Left hindlimb (tissue), 1 donor: ENCODE results near the gene PIK3R1.
A peak's percentile ranks its signal among the peaks of the same experiment; 100 is the strongest.

ENCODE experiments used
- DNase-seq: peaks from one replicate; pipeline ENCODE4 v3.0.0-alpha.2; 2018

Gene PIK3R1

DNA sequence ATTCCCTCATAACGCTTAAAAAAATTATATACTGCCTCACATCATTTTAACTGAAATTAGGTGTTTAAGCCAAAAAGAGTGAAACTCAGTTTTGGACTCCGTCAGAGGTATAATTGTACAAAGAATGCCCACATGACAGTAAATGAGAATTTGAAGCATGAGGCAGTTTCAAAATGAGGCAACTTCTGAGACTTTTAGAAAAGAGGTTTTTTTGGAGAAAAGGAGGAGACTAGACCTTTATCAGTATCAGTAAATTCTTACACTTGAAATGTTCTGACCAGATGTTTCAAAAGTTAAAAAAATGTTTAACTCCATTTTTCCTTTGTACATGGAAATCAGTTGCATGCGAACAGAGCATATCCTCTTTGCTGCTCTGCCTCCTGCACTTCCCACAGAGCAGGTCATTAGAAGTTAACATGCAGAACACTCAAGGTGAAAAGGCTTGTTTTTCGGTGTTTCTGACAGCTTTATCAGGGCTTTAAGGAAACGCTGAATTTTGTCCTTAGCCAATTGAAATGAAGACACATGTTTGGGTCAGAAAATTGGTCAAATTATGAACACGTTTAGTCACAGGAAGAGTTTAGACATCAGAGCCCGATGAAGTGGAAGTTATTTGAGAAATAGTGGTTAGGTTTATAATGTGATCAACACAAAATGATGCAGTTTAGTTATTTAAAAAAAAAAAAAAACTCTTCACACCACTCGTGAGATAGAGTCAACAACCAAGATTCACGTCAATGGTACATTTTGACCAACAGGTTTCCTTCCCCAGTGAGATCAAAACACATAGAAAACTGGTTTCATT is 59.5 kb downstream of the PIK3R1 start:
- DNase-seq, result no peak

DNA sequence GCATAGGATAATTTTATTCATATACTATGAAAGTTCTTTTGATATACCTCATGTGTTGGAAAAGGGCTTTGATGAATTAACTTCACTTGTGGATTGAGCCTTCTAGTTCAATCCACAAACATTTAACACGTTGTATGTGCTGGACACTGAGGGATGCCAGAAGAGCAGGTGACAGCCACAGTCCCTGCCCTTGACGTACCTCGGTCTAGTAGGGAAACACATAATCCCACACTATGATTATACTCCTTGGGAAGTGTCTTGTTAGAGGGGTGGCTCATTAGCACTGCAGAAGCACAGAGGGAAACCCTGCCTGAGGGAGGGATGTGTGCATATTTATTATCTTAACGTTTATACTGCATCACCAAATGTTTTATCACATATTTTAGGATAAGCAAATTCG is 61.2 kb downstream of the PIK3R1 start:
- DNase-seq, result no peak

DNA sequence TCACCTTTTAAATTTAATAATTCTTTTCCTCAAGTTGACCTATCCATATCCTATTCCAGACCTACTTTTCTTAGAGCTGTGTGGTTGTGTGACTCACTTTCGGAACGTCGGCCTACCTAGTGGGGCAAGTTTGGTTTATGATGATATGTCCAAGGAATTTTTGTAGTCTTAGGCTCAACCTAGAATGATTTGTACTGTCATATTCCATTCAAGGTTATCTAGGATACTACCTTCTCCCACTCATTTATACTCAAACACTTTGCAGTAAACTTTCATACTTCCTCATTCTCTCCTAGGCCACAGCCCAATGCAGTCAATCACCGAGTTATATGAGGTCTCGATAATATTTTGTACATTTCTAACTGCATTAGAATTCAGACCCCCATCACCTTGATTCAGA is 61.9 kb downstream of the PIK3R1 start:
- no peak for DNase-seq

DNA sequence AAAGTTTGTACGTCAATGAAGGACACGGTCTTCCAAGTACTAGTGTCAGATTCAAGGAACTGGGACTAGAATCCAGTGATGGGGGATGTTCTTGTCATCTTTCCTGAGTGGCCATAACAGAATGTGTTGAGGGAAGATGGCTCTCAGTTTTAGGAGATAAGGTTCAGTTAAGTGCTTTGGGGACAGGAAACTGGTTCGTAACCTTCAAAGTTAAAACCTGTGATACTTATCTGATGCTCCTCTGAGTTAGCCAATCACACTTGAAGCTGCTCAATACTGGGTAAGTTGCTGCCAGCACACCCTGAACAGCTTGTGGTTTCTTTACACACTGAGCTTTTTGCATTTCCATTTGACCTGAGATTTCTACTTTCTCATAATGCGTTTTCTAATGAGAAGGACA is 64.4 kb downstream of the PIK3R1 start:
- DNase-seq, result no peak

DNA sequence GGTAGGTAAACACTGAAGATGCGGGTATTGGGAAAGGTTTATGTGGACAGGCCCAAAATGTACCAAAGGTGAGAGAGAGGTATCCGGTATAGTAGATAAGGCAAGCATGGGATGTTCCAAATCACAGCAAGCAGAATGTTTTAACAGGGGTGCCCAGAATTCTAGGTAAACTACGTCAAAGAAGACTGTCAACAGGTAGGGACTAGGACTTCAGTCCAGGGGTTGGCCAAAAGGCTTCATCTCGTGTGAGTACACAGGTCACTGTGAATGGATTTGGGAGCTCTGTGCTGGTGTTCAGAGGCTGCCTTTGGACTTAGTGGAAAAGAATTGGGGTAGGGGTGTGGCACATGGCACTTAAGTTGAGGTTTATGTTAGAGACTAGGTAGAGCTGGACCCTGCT is 66.4 kb downstream of the PIK3R1 start:
- DNase-seq, result no peak

DNA sequence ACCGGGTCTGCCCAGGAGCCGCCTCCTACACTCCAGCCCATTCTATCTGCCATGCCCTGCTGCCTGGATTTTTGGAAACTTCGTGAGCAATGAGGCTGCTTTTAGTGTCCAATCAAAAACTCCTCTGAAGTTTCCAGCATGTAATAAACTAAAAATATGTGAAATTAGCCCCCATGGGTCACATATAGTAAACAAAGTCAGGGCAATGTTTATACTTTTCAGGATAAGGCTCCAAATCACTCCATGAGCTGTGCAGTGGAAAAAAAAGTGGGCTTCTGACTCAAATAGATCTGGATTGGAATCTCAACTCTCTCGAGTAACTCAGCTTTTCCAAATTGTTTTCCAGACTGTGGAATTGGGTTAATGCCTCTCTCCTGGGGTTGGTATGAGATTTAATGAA is 68.2 kb downstream of the PIK3R1 start:
- DNase-seq, result no peak

DNA sequence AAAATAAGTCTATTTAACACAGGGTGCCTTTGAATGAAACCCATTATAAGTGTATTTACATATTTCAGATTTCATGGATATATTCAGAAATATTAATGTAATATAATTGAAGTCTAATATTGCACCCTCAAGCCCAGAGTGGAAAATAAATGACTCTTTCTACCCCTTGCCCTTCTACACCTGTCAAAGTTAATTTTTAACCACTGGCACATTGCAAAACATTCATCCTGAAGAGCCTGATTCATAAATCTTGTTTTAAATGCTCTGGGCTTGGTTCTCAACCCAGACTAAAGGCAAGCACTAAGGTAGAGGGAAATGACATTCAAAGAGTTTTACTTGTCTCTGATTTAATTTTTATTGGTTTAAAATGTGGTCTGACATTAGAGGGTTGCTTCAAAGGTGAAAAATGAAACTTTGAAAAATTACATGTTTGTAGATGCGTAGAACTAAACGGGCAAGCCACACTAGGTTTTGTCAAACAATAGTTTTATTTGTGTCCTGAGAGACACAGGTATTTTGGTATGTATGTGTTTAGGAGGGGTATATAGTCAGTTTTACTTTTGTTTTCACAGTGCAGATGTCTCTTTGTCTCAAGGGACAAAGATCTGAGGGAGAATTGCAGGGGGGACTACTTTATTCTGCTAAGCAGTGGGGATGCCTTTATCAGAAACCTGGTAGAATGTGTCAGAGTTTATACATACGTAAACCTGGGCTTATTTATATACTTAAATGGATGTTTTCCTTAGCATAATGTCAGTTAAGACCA is 69.7 kb downstream of the PIK3R1 start:
- DNase-seq, result no peak

DNA sequence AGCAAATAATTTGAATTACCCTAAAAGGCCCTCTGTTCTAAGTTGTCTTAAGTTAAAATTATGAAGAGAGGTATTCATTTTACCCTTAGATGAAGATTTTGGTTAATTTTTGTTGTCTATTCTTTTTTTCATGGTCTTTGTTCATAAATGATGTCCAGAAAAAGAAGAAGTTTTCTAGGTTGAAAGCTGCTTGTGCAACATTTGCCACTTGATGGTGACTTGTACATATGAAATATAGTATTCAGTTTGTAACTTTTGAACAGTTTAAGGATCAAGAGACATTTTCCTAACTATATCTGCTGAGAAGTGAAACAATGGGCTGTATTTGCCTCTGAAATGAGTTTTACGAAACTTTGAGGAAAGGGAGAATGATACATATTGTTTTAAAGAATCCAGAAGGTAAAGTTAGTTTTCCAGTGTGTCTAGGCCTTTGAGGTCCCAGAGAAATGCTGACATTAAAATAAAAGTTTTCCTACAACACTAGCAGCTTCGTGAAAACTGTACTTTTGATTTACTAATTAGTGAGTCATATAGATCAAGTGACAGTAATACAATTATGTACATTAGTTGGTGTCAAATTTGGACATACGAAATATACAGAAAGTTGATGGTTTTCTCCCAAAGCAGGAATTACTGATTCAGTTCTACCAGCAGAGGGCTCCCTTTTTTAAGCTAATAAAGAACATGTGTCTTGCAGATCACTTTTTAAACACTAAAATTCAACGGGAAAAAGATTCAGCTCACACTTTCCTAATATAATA is 70.5 kb downstream of the PIK3R1 start:
- DNase-seq, result no peak

DNA sequence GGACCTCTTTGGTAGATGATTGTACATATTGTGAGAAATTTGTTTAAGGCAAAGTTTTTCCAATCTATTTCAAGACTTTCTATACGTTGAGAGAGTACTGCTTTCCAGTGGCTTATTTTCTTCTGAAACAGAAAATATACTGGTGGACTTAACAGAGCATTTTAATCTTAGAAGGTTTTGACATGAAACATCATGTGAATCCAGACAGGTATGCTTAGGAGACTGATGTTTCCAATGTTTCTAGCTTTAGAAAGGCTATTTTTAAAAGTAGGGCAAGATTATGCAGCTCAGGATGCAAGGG is 71.0 kb downstream of the PIK3R1 start:
- no peak for DNase-seq

DNA sequence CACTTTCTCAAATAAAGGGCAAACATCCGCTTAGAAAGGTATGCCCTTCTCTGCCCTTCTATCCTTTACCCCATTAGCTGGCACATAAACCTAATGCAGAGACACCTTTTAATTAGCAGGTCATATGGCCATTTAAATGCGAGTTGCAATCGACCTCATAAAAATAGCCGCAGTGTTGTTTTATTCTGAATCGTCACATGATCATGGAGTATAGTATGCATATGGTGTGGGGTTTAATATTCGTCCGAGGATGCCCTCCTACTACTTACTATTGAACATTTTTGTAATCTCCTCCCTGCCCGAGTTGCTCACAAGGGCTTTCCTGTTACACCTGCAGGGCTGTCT is 72.0 kb downstream of the PIK3R1 start:
- no peak for DNase-seq

DNA sequence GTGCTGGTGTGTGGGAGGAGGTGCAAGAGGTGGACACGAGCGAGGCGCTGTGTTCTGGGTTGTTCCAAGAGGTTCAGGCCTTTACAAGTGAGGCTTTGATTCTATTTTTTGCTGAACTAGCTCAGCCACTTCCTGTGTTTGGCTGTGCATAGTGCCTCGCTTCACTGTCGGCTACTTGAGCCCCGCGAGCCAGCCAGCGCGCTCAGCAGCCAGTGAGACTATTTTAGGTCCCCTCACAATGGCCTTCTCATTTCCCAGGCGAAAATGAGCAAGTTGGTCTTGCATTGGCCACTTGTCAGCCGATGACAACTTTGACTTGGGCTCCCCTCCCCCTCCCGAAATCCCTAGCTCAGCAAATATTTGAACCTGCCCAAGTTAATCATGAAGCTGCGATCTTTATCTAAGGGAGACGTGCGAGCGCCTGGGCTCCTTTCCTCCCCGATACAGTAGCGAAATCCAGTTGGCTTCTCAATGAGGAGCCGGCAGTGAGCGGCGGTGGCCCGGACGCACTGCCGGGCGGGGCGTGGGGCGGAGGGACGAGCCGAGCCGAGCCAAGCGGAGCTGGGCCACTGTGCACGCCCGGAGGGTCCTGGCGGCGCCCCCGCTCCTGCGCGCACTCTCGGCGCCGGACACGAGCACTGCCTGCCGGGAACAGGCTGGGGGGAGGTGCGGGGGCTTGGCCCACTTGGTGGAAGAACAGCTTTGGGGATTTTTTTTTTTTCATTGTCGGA is 72.6 kb downstream of the PIK3R1 start:
- peak; percentile 87 for DNase-seq

DNA sequence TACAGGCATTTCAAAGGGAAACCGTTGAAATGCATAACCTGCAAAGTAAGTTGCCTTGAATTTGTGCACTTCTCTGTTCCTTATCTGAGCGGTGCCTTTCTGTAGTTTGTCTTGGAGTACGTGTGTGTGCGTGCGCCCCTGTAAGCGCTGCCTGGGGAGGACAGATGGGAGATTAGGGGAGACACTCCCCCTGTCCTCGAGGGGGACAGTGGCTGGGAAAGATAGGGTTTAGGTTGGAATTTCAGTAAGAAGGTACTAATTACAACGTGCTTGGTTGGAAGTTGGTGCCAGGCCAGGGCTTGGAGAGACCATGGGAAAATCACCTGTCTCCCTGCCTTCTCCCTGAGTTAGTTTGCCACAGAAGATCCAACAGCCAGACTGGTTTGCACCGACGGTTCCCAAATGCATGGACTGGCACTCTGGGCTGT is 73.2 kb downstream of the PIK3R1 start:
- DNase-seq, result no peak

DNA sequence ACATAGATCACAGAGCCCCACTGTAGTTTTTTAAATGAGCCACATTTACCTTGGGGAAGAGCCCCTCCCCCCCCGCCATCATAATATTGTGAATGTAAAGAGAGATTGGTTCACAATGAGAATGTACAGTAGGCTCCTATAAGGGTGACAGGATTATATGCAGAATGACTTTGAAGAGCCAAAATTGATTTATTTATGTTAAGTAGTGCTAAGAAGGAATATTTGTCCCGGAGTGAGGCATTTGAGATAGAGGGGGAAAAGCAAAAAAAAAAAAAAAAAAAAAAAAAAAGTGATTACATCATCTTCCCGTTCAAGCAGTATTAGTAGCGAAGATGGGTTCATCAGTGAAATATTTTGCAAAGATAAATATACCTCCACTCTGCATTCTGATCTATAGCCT is 73.9 kb downstream of the PIK3R1 start:
- DNase-seq, result no peak

DNA sequence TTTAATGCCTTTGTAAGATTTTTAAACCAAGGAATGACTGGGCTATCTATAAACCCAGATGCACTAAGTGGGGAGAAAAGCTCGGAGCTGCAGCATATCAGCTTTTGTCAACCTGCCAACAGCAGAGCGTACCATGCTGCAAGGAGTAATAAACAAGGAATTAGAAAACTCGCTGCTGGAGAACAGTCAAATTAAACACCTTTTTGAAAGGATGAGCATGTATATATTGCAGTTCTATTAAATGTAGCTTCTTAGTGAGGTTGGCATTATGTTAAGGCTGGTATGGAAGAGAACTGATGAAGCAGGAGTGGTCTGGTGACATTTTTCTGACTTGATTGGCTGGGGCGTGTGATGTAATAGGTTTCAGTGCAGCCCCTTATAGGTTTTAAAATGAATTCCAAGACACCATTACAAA is 74.7 kb downstream of the PIK3R1 start:
- peak; percentile 29 for DNase-seq

DNA sequence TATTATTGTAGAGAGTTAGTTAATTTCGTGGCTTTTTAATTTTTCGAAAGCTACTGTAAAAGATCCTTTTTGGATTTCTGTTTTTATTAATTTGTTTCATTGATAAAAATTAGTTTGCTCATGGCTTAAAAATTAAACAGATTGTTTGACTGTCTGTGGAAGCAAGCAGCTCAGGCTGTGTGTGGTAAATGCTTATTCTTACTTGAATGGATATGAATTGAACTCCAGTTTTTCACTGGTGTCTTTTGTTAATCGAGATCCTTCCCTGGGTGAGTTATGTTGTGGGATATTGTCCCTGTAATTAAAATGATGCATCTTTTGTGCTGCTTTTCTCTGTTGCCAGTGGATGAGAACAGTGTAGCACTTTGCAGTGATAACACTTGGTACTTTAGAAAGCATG is 75.3 kb downstream of the PIK3R1 start:
- no peak for DNase-seq

DNA sequence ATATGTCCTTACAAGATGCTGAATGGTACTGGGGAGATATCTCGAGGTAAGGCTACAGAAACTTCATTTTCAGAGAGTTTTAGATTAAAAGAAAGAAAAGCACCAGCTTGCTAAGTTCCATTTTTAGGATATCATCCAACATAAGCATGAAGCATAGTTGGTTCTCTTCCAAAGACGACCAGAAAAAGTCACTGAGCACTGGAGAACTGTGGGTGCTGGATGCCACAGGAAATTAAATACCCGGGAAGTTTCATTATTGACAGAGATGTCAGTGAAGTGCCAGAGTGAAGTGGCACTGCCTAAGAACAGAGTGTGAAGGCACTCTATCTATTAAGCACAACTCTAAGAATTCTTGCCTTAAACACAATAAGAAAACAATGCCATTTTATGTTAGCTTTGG is 76.8 kb downstream of the PIK3R1 start:
- DNase-seq, result no peak

DNA sequence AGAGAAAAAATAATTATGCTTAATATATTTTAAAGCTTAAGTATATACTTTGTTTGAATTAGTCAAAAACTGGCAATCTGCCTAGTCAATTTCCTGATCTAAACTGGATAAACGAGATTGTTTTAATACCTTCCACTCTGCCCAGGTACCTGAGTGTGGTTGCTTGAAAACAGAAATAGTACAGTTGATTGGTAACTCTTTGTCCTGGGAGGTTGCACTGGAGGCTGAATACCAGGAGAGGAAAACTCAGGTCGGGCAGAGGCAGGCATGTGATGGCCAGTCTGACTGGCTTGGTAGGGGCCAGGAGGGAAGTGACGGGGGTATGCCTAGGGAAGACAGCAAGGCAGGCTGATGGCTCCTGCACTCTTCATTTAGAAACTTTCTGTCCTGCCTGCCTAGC is 80.2 kb downstream of the PIK3R1 start:
- DNase-seq, result no peak

DNA sequence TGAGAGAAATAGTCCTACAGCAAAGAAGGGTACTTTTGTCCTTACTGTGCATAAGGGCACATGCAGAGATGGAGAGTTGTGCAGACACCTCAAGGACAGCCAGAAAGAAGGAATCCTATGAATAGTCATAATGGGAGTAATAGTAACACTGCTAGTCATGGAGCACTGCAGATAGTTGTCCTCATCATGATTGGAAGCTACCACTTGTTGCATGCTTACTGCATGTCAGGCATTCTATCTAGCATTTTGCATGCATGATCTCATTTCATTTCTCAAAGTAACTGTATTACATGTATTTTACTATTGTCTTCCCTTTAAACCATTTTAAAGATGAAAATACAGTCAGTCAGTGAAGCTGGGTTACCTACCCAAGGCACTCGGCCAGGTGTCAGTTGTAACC is 81.3 kb downstream of the PIK3R1 start:
- DNase-seq, result no peak

DNA sequence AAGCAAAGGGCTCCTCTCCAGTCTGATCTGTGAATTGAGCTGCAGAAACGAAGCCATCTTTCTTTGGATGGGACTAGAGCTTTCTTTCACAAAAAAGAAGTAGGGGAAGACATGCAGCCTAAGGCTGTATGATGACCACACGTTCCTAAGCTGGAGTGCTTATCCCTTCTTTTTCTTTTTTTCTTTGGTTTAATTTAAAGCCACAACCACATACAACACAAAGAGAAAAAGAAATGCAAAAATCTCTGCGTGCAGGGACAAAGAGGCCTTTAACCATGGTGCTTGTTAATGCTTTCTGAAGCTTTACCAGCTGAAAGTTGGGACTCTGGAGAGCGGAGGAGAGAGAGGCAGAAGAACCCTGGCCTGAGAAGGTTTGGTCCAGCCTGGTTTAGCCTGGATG is 82.1 kb downstream of the PIK3R1 start:
- no peak for DNase-seq

DNA sequence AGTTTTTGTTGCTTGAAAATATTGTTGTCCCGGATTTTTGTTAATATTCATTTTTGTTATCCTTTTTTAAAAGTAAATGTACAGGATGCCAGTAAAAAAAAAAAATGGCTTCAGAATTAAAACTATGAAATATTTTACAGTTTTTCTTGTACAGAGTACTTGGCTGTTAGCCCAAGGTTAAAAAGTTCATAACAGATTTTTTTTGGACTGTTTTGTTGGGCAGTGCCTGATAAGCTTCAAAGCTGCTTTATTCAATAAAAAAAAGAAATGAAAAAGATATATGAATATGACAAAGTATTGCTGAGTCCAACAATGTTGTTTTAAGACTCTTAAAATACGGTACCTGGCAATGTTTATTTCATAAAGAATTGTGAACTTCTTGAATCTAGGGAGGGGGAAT is 82.9 kb downstream of the PIK3R1 start:
- DNase-seq, result no peak

DNA sequence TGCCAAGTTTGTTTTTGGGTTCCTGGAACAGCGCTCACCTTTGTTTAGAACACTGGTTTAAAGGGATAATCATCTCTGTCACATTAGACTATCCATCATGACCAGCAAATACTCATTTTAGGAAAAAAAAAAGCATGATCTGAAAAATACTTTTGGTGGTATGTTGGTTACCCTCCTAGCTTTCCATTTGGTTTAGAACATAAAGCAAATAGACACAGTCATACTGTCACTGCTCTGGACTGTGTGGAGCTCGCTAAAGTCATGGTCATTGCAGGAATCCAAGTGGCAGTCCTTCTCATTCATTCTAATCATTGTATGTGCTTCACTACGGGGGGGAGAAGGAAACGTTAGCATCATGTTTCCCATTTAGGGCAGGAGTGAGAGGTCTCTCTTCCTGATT is 83.5 kb downstream of the PIK3R1 start:
- no peak for DNase-seq

DNA sequence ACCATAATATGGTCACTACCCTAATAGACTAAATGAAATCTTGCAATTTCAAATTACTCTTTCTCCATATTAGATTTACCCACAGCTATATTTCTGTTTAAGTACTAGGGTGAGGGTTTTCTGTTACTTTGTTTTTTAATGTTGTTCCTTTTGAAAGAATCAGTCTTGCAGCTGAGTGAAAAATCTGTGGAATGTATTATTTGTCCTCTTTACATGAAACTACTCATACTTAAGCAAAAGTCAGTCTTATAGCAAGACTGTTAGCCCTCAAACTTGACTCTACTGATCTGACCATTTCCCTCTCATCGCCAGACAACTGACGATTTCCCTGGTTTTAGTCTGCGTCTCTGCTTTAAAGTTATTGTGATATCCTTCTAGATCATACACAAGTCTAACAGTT is 84.0 kb downstream of the PIK3R1 start:
- DNase-seq, result no peak

DNA sequence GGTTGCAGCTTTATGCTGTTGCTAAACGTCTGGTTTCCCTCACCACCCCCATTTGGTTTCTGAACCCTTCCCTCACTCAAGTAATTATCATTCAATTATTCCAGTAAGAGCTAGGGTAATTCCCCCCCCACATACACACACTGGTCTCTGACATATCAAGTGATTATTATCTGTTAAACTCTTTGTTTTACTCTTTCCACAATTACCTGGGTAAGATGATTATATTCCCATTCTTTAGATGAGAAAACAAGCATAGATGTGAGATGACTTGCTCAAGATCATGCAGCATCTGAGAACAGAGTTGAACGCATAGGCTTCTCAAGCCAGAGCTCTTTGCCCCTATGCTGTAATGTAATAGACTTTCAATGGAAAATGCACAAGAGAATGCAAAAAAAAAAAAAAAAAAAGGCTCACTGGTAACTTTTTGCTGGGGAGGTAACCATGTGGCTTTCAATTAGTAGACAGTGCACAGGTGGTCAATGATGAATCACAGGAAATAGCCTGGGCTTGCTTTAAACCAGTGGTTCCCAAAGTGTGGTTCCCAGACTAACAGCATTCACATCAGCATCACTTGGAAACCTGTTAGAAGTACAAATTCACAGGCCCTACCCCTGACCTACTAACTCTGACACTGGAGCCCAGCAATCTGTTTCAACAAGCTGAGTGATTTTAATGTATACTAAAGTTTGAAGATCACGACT is 87.6 kb downstream of the PIK3R1 start:
- DNase-seq, result no peak
